Liver (tissue), 9 donors: ENCODE data around the gene ATP11C. TPM values are rescaled to one million over a fixed set of nuclear protein-coding genes. Genes with fewer than 3 reads are reported as not detected.
"Not testable (repeated sequence)": the region's sequence is repeated elsewhere in the genome, so short reads cannot be mapped to it uniquely, and the experiment has no call there.

Experiments
- DNase-seq: peaks from one replicate; pipeline ENCODE4 v3.0.0-alpha.2; 2017; ENCODE audit warnings: low spot score
- H3K27ac ChIP-seq, 2 donors: one replicate each; pipeline ENCODE4 v1.7.0; 2013; ENCODE audit warnings: inconsistent platforms in 2 of 2, low read length in 2 of 2, control low read depth in 1 of 2, low read depth in 1 of 2, mild to moderate bottlenecking in 1 of 2
- H3K27me3 ChIP-seq, 4 donors: one replicate each; pipeline versions ENCODE4 v1.6.1 to v1.7.0; 2013; ENCODE audit warnings: low read length in 3 of 4, inconsistent platforms in 1 of 4, mild to moderate bottlenecking in 1 of 4, moderate library complexity in 1 of 4; ENCODE audit not compliant: control insufficient read depth in 4 of 4, insufficient read depth in 4 of 4
- H3K36me3 ChIP-seq, 4 donors: one replicate each; pipeline versions ENCODE4 v1.6.1 to v1.7.0; 2013; ENCODE audit warnings: low read length in 3 of 4, mild to moderate bottlenecking in 3 of 4, low read depth in 1 of 4, moderate library complexity in 1 of 4; ENCODE audit not compliant: control insufficient read depth in 4 of 4, insufficient read depth in 3 of 4
- H3K4me1 ChIP-seq, 4 donors: one replicate each; pipeline versions ENCODE4 v1.6.1 to v1.7.0; 2013; ENCODE audit warnings: low read length in 3 of 4, mild to moderate bottlenecking in 3 of 4, moderate library complexity in 1 of 4; ENCODE audit not compliant: control insufficient read depth in 4 of 4, insufficient read depth in 4 of 4
- H3K4me3 ChIP-seq, 3 donors: one replicate each; pipeline versions ENCODE4 v1.6.1 to v1.7.0; 2013; ENCODE audit warnings: low read length in 3 of 3, control low read depth in 1 of 3, low read depth in 1 of 3, mild to moderate bottlenecking in 1 of 3
- H3K9ac ChIP-seq, 2 donors: one replicate each; pipeline ENCODE4 v1.7.0; 2013; ENCODE audit warnings: low read length in 2 of 2, mild to moderate bottlenecking in 2 of 2, moderate library complexity in 2 of 2, control low read depth in 1 of 2, low read depth in 1 of 2
- H3K9me3 ChIP-seq, 4 donors: one replicate each; pipeline versions ENCODE4 v1.6.1 to v1.7.0; 2013; ENCODE audit warnings: low read length in 3 of 4; ENCODE audit not compliant: control insufficient read depth in 4 of 4
- CTCF ChIP-seq: fragments of 150-350 bp; IDR thresholded peaks from 2 replicates; pipeline ENCODE4 v1.5.1; 2017; ENCODE audit warnings: improper control_type of control experiment, low read depth, low read length; ENCODE audit not compliant: missing input control
- EGR1 ChIP-seq, 2 donors: IDR thresholded peaks; 2 replicates each; pipeline ENCODE4 v1.6.1; 2016 to 2018; ENCODE audit warnings: antibody characterized with exemption in 2 of 2, low read depth in 2 of 2
- FOXA1 ChIP-seq: IDR thresholded peaks from 2 replicates; pipeline ENCODE4 v1.6.1; 2016; ENCODE audit warnings: antibody characterized with exemption
- FOXA2 ChIP-seq: IDR thresholded peaks from 2 replicates; pipeline ENCODE4 v1.6.1; 2016; ENCODE audit warnings: antibody characterized with exemption
- GABPA ChIP-seq, 2 donors: IDR thresholded peaks in 1 of 2; conservative IDR thresholded peaks in 1 of 2; 2 replicates each; pipeline ENCODE4 v1.6.1; 2016; ENCODE audit warnings: antibody characterized with exemption in 2 of 2, mild to moderate bottlenecking in 1 of 2, moderate library complexity in 1 of 2
- HNF4A ChIP-seq, 2 donors: conservative IDR thresholded peaks; 2 replicates each; pipeline ENCODE4 v1.6.1; 2016; ENCODE audit warnings: antibody characterized with exemption in 2 of 2, mild to moderate bottlenecking in 2 of 2
- HNF4G ChIP-seq: IDR thresholded peaks from 2 replicates; pipeline ENCODE4 v1.6.1; 2016; ENCODE audit warnings: antibody characterized with exemption
- JUND ChIP-seq, 2 donors: IDR thresholded peaks; 2 replicates each; pipeline ENCODE4 v1.6.1; 2016; ENCODE audit warnings: antibody characterized with exemption in 2 of 2
- NR2F2 ChIP-seq: IDR thresholded peaks from 2 replicates; pipeline ENCODE4 v1.6.1; 2016; ENCODE audit warnings: antibody characterized with exemption
- RAD21 ChIP-seq, 2 donors: IDR thresholded peaks; 2 replicates each; pipeline ENCODE4 v1.6.1; 2016; ENCODE audit warnings: antibody characterized with exemption in 2 of 2, mild to moderate bottlenecking in 2 of 2
- REST ChIP-seq: IDR thresholded peaks from 2 replicates; pipeline ENCODE4 v1.6.1; 2016; ENCODE audit warnings: antibody characterized with exemption, mild to moderate bottlenecking
- RXRA ChIP-seq, 2 donors: IDR thresholded peaks; 2 replicates each; pipeline ENCODE4 v1.6.1; 2017 to 2018; ENCODE audit warnings: antibody characterized with exemption in 2 of 2, mild to moderate bottlenecking in 1 of 2
- SP1 ChIP-seq: IDR thresholded peaks from 2 replicates; pipeline ENCODE4 v1.6.1; 2018; ENCODE audit warnings: antibody characterized with exemption, mild to moderate bottlenecking
- TAF1 ChIP-seq: conservative IDR thresholded peaks from 2 replicates; pipeline ENCODE4 v1.6.1; 2016; ENCODE audit warnings: antibody characterized with exemption, mild to moderate bottlenecking
- YY1 ChIP-seq: IDR thresholded peaks from 2 replicates; pipeline ENCODE4 v1.6.1; 2016; ENCODE audit warnings: antibody characterized with exemption, mild to moderate bottlenecking
- ZBTB33 ChIP-seq: IDR thresholded peaks from 2 replicates; pipeline ENCODE4 v1.6.1; 2016; ENCODE audit warnings: antibody characterized with exemption
- WGBS: extraction: QIAGEN DNeasy Blood & Tissue Kit; methylation state at CpG from one replicate; pipeline ENCODE4 v1.1.7; 2013; 5-methylcytosine and 5-hydroxymethylcytosine counted together
- polyA plus RNA-seq, 2 donors: library from polyadenylated mRNA; stranded (reverse) in 1 of 2; unstranded in 1 of 2; fragments of 200-250 nt in 1 of 2; fragments of >200 nt in 1 of 2; fragmentation: Nextera tagmentation in 1 of 2; extraction: Ambion mirVana in 1 of 2; gene quantifications; one replicate each; pipeline versions ENCODE4 v1.2.1 to v1.2.3, GENCODE V29; 2013 to 2015
- total RNA-seq, 2 donors: library from RNA; depleted of rRNA; stranded (reverse); fragments of >200 nt; gene quantifications; one replicate each; pipeline ENCODE4 v1.2.3, GENCODE V29; 2014
- donor health status: healthy.
- donor health status: healthy.
- donor health status: healthy.
- donor health status: healthy.
- donor health status: healthy.

Gene ATP11C
- total and polyA plus RNA-seq, 4 donors, result 11.8 to 52.1 (median 18.9) TPM

GRCh38 chrX:139967300-139967699 lies 34.4 kb upstream of the ATP11C start:
- H3K27ac ChIP-seq, result no peak overlapping the region
- TF ChIP-seq SP1, result no peak
- TF ChIP-seq HNF4G, result no peak
- TF ChIP-seq FOXA1, result no peak
- no peak for TF ChIP-seq FOXA2
- TF ChIP-seq CTCF, result peak; percentile 36
- TF ChIP-seq REST, result no peak
- no peak for TF ChIP-seq EGR1 (IDR thresholded peaks at IDR 0.05; ENCODE audit: low read depth in 2 of 2)
- TF ChIP-seq HNF4A (conservative IDR thresholded peaks at IDR 0.05), result peak; percentile 42 to 65
- TF ChIP-seq RXRA (IDR thresholded peaks at IDR 0.05), result peak; percentile 23 to 43
- no peak for TF ChIP-seq ZBTB33
- peak; percentile 69 to 74 for TF ChIP-seq RAD21 (IDR thresholded peaks at IDR 0.05)
- H3K9me3 ChIP-seq, result no peaks in the 10 kb centered on the region
- 59% methylated on average over 4 of the region's 4 CpGs for WGBS
- H3K4me3 ChIP-seq, result no peak overlapping the region
- H3K9ac ChIP-seq, result no peak overlapping the region
- H3K4me1 ChIP-seq, result peaks cover 0 to 11% (median 6%) of the 10 kb centered on the region in 4 donors
- DNase-seq, result no peak
- no peaks in the 10 kb centered on the region for H3K27me3 ChIP-seq
- no peaks in the 10 kb centered on the region for H3K36me3 ChIP-seq

- not testable (repeated sequence) for H3K9ac ChIP-seq, H3K4me1 ChIP-seq, H3K36me3 ChIP-seq, H3K9me3 ChIP-seq, H3K27me3 ChIP-seq, DNase-seq, H3K27ac ChIP-seq, H3K4me3 ChIP-seq
- peak; percentile 42 for TF ChIP-seq YY1
- 28% methylated on average over 3 of the region's 3 CpGs for WGBS
These were observed 33.3 kb upstream of the ATP11C start for GRCh38 chrX:139966159-139966558.

- Histone ChIP-seq H3K4me1 (peaks cover 0 to 4% (median 1%) of the 10 kb centered on the region in 4 donors), H3K4me3 (no peak within 1 kb of the TSS), H3K9ac (no peak within 1 kb of the TSS), H3K36me3 (no peaks in the 10 kb centered on the region), H3K9me3 (no peaks in the 10 kb centered on the region), H3K27ac (no peak within 1 kb of the TSS), H3K27me3 (no peaks in the 10 kb centered on the region)
- WGBS, result 59% methylated on average over 7 of the region's 7 CpGs
- TF ChIP-seq JUND (IDR thresholded peaks at IDR 0.05), result no peak
- TF ChIP-seq REST, result no peak
- TF ChIP-seq TAF1, result no peak
- no peak for TF ChIP-seq GABPA (IDR thresholded peaks at IDR 0.05 in 1 of 2, conservative IDR thresholded peaks at IDR 0.05 in 1 of 2)
- TF ChIP-seq NR2F2, result no peak
- no peak for TF ChIP-seq FOXA1
- TF ChIP-seq HNF4A (conservative IDR thresholded peaks at IDR 0.05), result no peak
- DNase-seq, result no peak
These were observed 32.6 kb upstream of the ATP11C start, which contains the start of gene CXorf66 for GRCh38 chrX:139965421-139965820. Gene CXorf66 (minus strand): TSS chrX:139965521. CDS start chrX:139965496, 25 bp downstream.
